D721Med (cell line): ENCODE results near the gene CRYGC.
A peak's percentile ranks its signal among the peaks of the same experiment; 100 is the strongest.

Experiments
- DNase-seq: peaks from one replicate; pipeline ENCODE4 v3.0.0; 2011; ENCODE audit warnings: low spot score; ENCODE audit not compliant: insufficient read length
- FAIRE-seq: peaks from 2 replicates; lab custom pipeline; 2011; peaks lifted over from hg19 to GRCh38; lab: Jason Lieb, UNC
- CTCF ChIP-seq: IDR thresholded peaks from 2 replicates; pipeline ENCODE4 v1.5.1; 2012; ENCODE audit warnings: mild to moderate bottlenecking, control low read depth; ENCODE audit not compliant: insufficient read depth; ENCODE audit errors: missing control alignments

CRYGC gene

GRCh38 chr2:208129744-208130711 lies at the start of gene CRYGC:
Gene CRYGC, minus strand, starts transcription at chr2:208129828. Its CDS starts 36 bp downstream, at chr2:208129792.
- DNase-seq = no peak
- FAIRE-seq = peak; percentile 66
- TF ChIP-seq CTCF = no peak

GRCh38 chr2:208179028-208179609 lies 49.5 kb upstream of the CRYGC start:
- TF ChIP-seq CTCF = no peak
- DNase-seq (no peak), FAIRE-seq (no peak)

GRCh38 chr2:208175840-208176153 lies 46.2 kb upstream of the CRYGC start:
- DNase-seq (no peak), FAIRE-seq (no peak)
- TF ChIP-seq CTCF = no peak

- FAIRE-seq (peak; percentile 86), DNase-seq (peak; percentile 56)
- peak; percentile 91 for TF ChIP-seq CTCF
These were observed 45.6 kb upstream of the CRYGC start for GRCh38 chr2:208175069-208175839.

GRCh38 chr2:208174144-208174543 lies 44.5 kb upstream of the CRYGC start:
- no peak for DNase-seq
- TF ChIP-seq CTCF = no peak
- no peak for FAIRE-seq

GRCh38 chr2:208172125-208172524 lies 42.5 kb upstream of the CRYGC start:
- TF ChIP-seq CTCF = no peak
- FAIRE-seq (no peak), DNase-seq (no peak)
